ENCODE measurements around the gene PIGM.
"Not testable (repeated sequence)": the region's sequence is repeated elsewhere in the genome, so short reads cannot be mapped to it uniquely, and the experiment has no call there.

The PIGM gene

DNA sequence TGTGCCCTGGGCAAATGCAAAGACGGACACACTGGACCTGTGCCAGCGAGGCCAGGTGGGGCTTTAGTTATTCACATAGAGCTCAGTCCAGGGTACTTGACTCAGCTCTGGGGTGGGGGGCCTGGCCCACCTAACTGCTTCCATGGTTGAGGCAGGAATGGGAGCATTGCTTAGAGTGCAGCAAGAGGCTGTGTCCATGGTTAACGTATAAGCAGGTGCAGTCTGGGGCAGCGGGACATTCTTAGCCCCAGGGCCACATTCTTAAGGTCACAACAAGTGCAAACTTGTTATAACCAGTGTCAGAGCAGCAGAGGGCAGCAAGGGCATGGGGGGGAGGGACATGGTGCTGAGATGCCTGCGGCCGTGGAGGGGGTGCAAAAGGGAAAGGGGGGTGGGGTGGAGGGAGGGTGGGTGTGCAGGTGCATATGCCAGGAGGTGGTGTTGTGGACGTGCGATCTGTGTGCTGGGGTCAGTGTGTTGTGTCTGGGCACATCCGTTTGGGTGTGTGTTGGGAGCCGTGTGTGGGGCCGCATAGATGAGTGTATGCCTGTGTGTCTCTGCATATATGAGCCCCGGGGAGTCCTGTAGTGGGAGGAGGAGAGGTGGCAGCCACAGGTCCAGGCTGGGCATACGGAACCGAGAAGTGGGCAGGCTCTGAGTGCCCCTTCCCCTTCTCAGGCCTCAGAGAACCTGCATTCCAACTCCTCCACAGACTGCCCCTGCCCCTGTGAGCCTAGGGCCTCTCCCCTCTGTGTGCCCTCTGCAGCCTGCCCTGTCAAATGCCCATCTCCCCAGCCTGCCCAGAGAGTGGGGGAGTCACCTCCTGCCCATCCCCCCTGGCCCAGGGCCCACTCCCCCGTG is 29.8 kb upstream of the PIGM start:
- Histone ChIP-seq H3K27ac (ENCODE audit: low read depth in 2 of 2, low read length in 2 of 2) (no peak overlapping the region), H3K4me3 (ENCODE audit: low read length in 2 of 2) (no peak overlapping the region), H3K27me3 (ENCODE audit: control insufficient read depth in 2 of 2, insufficient read depth in 2 of 2, low read length in 2 of 2) (peaks cover 0 to 4% of the 10 kb centered on the region in 2 donors), H3K4me1 (ENCODE audit: control insufficient read depth in 2 of 2, insufficient read depth in 2 of 2, low read length in 2 of 2) (no peaks in the 10 kb centered on the region), H3K9ac (ENCODE audit: low read depth in 1 of 2, low read length in 2 of 2) (no peak overlapping the region), H3K9me3 (ENCODE audit: control insufficient read depth in 2 of 2, low read length in 2 of 2) (no peaks in the 10 kb centered on the region), H3K36me3 (ENCODE audit: control insufficient read depth in 2 of 2, insufficient read depth in 2 of 2, low read length in 2 of 2) (no peaks in the 10 kb centered on the region)

DNA sequence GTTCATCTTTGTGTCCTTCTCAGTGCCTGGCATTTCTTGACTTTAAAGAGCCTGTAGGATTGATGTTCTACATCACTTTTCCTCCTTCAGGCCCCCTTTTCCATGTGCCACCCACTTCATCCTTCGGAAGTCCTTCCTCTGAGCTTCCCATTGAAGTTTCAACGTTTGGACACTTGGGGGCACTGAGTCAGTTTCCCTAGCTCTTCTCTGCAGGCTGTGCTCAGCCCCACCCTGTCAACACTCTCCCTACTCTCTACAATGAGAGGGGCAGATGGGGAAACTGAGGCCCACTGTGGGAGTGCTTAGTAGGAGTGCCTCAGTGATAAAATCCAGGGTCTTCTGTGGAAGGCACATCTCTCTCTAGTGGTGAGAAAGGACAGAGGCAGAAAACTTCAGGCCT is 26.3 kb upstream of the PIGM start:
- H3K9me3 ChIP-seq (ENCODE audit: control insufficient read depth in 2 of 2, low read length in 2 of 2): no peaks in the 10 kb centered on the region
- H3K36me3 ChIP-seq (ENCODE audit: control insufficient read depth in 2 of 2, insufficient read depth in 2 of 2, low read length in 2 of 2): no peaks in the 10 kb centered on the region
- no peak overlapping the region for H3K27ac ChIP-seq (ENCODE audit: low read depth in 2 of 2, low read length in 2 of 2)
- H3K27me3 ChIP-seq (ENCODE audit: control insufficient read depth in 2 of 2, insufficient read depth in 2 of 2, low read length in 2 of 2): peaks cover 2 to 4% of the 10 kb centered on the region in 2 donors
- H3K9ac ChIP-seq (ENCODE audit: low read depth in 1 of 2, low read length in 2 of 2): no peak overlapping the region
- H3K4me3 ChIP-seq (ENCODE audit: low read length in 2 of 2): no peak overlapping the region
- H3K4me1 ChIP-seq (ENCODE audit: control insufficient read depth in 2 of 2, insufficient read depth in 2 of 2, low read length in 2 of 2): no peaks in the 10 kb centered on the region

DNA sequence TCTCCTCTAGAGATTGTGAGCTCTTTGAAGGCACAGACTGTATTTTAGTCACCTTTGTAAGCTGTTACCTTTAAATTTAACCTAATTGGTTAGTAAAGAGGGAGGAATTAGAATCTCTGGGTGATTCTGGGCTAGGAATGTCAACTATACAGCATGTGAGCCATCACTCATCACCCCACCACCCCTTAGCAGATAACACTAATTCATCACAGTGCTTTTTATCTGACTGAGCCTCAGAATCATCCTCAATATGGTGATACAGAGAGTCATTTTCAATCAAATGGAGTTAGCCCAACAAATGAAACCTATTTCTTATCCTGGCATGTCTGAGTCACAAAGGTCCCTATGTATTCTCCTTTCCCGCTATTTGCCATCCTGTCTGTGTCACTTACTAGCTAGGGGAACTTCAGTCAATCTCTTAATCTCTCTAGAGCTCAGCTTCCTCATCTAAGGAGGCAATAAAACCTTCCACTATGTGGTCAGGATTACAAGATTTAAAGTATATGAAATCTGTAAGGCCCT is 24.9 kb upstream of the PIGM start:
- H3K9ac ChIP-seq (ENCODE audit: low read depth in 1 of 2, low read length in 2 of 2): no peak overlapping the region
- peaks cover 4 to 8% of the 10 kb centered on the region in 2 donors for H3K27me3 ChIP-seq (ENCODE audit: control insufficient read depth in 2 of 2, insufficient read depth in 2 of 2, low read length in 2 of 2)
- no peak overlapping the region for H3K4me3 ChIP-seq (ENCODE audit: low read length in 2 of 2)
- no peaks in the 10 kb centered on the region for H3K4me1 ChIP-seq (ENCODE audit: control insufficient read depth in 2 of 2, insufficient read depth in 2 of 2, low read length in 2 of 2)
- no peaks in the 10 kb centered on the region for H3K9me3 ChIP-seq (ENCODE audit: control insufficient read depth in 2 of 2, low read length in 2 of 2)
- no peak overlapping the region for H3K27ac ChIP-seq (ENCODE audit: low read depth in 2 of 2, low read length in 2 of 2)
- H3K36me3 ChIP-seq (ENCODE audit: control insufficient read depth in 2 of 2, insufficient read depth in 2 of 2, low read length in 2 of 2): no peaks in the 10 kb centered on the region

DNA sequence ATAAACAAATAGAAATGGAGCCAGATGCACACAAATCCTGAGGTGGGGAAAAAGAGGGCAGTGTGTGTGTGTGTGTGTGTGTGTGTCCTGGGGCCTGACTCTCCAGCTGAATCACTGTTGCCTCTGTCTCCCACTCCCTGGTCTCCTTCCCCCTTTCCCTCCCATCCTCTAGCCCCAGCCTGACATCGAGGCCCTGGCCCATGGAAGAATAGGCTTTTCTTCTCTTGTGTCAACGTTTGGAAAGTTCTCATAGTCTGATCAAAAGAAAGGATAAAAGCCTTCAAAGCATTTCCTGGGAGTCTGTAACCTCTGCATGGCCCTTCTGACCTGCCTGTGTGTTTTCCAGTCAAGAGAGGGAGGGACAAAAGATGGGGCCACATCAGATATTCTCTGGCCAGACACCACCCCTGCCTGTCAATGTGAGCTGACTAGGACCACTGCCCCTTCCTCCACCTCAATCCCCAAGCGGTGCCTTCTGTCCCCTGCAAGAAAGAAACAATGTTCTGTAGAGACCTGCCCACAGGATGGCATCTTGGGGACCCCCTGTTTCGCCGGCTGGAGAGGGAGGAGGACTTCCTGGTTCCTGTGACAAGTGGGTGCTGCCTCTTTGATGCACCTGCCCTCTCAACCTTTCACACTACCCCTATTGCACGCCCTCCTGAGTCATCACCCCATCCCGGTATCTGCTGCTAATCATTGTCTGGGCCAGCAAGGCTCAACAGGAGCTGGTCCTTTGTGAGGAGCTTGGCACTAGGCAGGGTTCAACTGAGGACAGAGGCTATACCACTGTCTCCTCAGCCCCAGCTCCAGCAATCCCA is 22.0 kb upstream of the PIGM start:
- Histone ChIP-seq H3K4me3 (ENCODE audit: low read length in 2 of 2) (no peak overlapping the region), H3K27me3 (ENCODE audit: control insufficient read depth in 2 of 2, insufficient read depth in 2 of 2, low read length in 2 of 2) (peaks cover 7 to 8% of the 10 kb centered on the region in 2 donors), H3K27ac (ENCODE audit: low read depth in 2 of 2, low read length in 2 of 2) (no peak overlapping the region)

DNA sequence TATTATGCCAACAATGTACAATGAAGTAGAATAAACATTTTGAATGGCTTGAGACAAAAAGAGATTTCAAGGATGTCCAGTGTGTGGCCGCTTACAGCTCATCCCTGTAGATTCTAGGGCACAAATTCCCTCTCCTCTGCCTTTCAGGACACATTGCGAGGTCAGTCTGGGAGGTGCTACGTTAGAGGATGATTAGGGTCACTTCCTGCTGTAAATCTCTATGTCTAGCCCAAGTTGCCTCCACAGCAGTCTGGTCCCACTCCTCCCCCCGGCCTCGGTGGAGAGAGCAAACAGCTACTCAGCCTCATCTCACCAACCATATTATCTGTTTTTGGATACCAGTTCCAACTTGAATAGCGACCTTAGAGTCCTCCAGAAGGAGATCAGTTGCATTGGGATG is 21.1 kb upstream of the PIGM start:
- Histone ChIP-seq H3K9ac (ENCODE audit: low read depth in 1 of 2, low read length in 2 of 2) (no peak overlapping the region), H3K9me3 (ENCODE audit: control insufficient read depth in 2 of 2, low read length in 2 of 2) (no peaks in the 10 kb centered on the region), H3K27ac (ENCODE audit: low read depth in 2 of 2, low read length in 2 of 2) (no peak overlapping the region), H3K4me1 (ENCODE audit: control insufficient read depth in 2 of 2, insufficient read depth in 2 of 2, low read length in 2 of 2) (no peaks in the 10 kb centered on the region), H3K36me3 (ENCODE audit: control insufficient read depth in 2 of 2, insufficient read depth in 2 of 2, low read length in 2 of 2) (no peaks in the 10 kb centered on the region), H3K27me3 (ENCODE audit: control insufficient read depth in 2 of 2, insufficient read depth in 2 of 2, low read length in 2 of 2) (peaks cover 7 to 8% of the 10 kb centered on the region in 2 donors), H3K4me3 (ENCODE audit: low read length in 2 of 2) (no peak overlapping the region)

More for the DNA sequence above, 22.0 kb upstream of the PIGM start:
- Histone ChIP-seq H3K9ac (ENCODE audit: low read depth in 1 of 2, low read length in 2 of 2) (no peak overlapping the region), H3K9me3 (ENCODE audit: control insufficient read depth in 2 of 2, low read length in 2 of 2) (no peaks in the 10 kb centered on the region), H3K4me1 (ENCODE audit: control insufficient read depth in 2 of 2, insufficient read depth in 2 of 2, low read length in 2 of 2) (no peaks in the 10 kb centered on the region), H3K36me3 (ENCODE audit: control insufficient read depth in 2 of 2, insufficient read depth in 2 of 2, low read length in 2 of 2) (no peaks in the 10 kb centered on the region)

DNA sequence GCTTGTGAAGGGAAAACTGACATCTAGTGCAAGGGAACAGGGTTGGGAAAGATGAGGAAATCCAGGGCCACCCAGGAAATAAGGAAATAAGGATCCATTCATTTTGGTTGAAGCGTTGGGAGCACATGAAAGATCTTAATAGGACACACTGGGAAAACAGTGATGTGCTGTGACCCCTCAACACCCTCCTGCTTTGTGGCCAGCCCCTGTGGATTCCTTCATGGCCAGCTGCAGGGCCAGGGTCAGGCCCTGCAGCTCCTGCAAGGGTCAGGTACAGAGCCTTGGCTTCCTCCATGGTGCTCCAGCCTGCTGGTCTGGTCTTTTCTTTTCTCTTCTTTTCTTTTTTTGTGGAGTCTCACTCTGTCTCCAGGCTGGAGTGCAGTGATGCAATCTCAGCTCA is 18.8 kb upstream of the PIGM start:
- peaks cover 7 to 8% of the 10 kb centered on the region in 2 donors for H3K27me3 ChIP-seq (ENCODE audit: control insufficient read depth in 2 of 2, insufficient read depth in 2 of 2, low read length in 2 of 2)
- no peak overlapping the region for H3K9ac ChIP-seq (ENCODE audit: low read depth in 1 of 2, low read length in 2 of 2)
- no peaks in the 10 kb centered on the region for H3K36me3 ChIP-seq (ENCODE audit: control insufficient read depth in 2 of 2, insufficient read depth in 2 of 2, low read length in 2 of 2)
- H3K9me3 ChIP-seq (ENCODE audit: control insufficient read depth in 2 of 2, low read length in 2 of 2): no peaks in the 10 kb centered on the region
- H3K4me3 ChIP-seq (ENCODE audit: low read length in 2 of 2): no peak overlapping the region
- peaks cover 3 to 6% of the 10 kb centered on the region in 2 donors for H3K4me1 ChIP-seq (ENCODE audit: control insufficient read depth in 2 of 2, insufficient read depth in 2 of 2, low read length in 2 of 2)
- H3K27ac ChIP-seq (ENCODE audit: low read depth in 2 of 2, low read length in 2 of 2): no peak overlapping the region

DNA sequence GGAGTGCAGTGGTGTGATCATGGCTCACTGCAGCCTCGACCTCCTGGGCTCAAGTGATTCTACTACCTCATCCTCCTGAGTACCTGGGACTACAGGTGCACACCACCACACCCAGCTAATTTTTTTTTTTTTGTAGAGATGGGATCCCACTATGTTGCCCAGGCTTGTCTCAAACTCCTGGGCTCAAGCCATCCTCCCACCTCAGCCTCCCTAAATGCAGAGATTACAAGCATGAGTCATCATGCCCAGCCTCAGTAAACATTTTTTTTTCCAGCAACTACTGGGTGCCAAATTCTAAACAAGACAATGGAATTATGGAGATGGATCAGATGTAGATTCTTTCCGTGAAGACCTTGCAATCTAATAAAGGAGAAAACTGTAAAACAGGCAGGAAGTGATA is 18.4 kb upstream of the PIGM start:
- H3K4me3 ChIP-seq (ENCODE audit: low read length in 2 of 2); H3K27ac ChIP-seq (ENCODE audit: low read depth in 2 of 2, low read length in 2 of 2); H3K9me3 ChIP-seq (ENCODE audit: control insufficient read depth in 2 of 2, low read length in 2 of 2); H3K27me3 ChIP-seq (ENCODE audit: control insufficient read depth in 2 of 2, insufficient read depth in 2 of 2, low read length in 2 of 2); H3K36me3 ChIP-seq (ENCODE audit: control insufficient read depth in 2 of 2, insufficient read depth in 2 of 2, low read length in 2 of 2); H3K4me1 ChIP-seq (ENCODE audit: control insufficient read depth in 2 of 2, insufficient read depth in 2 of 2, low read length in 2 of 2); H3K9ac ChIP-seq (ENCODE audit: low read depth in 1 of 2, low read length in 2 of 2): not testable (repeated sequence)

DNA sequence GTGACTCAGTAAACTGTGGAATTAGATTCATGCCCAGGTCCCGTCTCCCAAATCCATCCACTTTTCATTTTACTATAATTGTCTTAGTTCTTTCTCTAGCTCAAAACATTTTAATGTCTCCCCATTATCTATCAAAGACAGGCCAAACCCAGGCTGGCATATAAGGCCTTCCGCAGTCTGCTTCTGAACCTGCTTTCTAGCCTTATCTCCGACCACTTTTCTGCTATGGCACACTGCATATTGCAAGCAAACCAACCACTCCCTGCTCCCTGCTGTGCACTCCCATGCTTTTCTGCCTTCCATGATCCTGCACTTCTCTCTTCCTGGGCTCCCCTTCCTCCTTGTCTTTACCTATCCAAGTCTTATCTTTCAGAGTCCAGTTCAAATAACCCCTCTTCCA is 17.3 kb upstream of the PIGM start:
- peaks cover 3 to 6% of the 10 kb centered on the region in 2 donors for H3K4me1 ChIP-seq (ENCODE audit: control insufficient read depth in 2 of 2, insufficient read depth in 2 of 2, low read length in 2 of 2)
- H3K9ac ChIP-seq (ENCODE audit: low read depth in 1 of 2, low read length in 2 of 2): no peak overlapping the region
- H3K9me3 ChIP-seq (ENCODE audit: control insufficient read depth in 2 of 2, low read length in 2 of 2): no peaks in the 10 kb centered on the region
- H3K36me3 ChIP-seq (ENCODE audit: control insufficient read depth in 2 of 2, insufficient read depth in 2 of 2, low read length in 2 of 2): no peaks in the 10 kb centered on the region
- H3K27me3 ChIP-seq (ENCODE audit: control insufficient read depth in 2 of 2, insufficient read depth in 2 of 2, low read length in 2 of 2): peaks cover 7 to 8% of the 10 kb centered on the region in 2 donors
- no peak overlapping the region for H3K4me3 ChIP-seq (ENCODE audit: low read length in 2 of 2)
- no peak overlapping the region for H3K27ac ChIP-seq (ENCODE audit: low read depth in 2 of 2, low read length in 2 of 2)

DNA sequence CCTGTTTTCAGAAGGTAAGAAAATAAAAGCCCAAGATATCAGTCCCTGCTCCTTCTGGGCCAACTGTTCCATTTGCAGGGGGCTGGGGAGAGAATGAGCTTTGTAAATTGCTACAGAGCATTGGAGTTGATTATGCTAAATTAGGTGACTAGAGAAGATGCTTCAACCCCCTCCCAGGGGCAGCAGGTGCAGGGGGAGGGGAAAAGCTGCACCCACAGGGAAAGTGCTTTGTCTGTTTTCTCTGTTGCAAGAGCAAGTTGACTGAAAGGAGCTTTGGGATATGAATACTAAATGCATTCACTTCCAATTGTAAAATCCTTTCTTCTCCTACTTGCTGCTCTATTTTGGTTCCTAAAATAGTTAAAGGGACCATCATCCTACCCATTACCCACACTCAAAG is 16.5 kb upstream of the PIGM start:
- Histone ChIP-seq H3K27ac (ENCODE audit: low read depth in 2 of 2, low read length in 2 of 2) (no peak overlapping the region), H3K27me3 (ENCODE audit: control insufficient read depth in 2 of 2, insufficient read depth in 2 of 2, low read length in 2 of 2) (peaks cover 7 to 8% of the 10 kb centered on the region in 2 donors), H3K36me3 (ENCODE audit: control insufficient read depth in 2 of 2, insufficient read depth in 2 of 2, low read length in 2 of 2) (no peaks in the 10 kb centered on the region), H3K4me3 (ENCODE audit: low read length in 2 of 2) (no peak overlapping the region), H3K4me1 (ENCODE audit: control insufficient read depth in 2 of 2, insufficient read depth in 2 of 2, low read length in 2 of 2) (peaks cover 3 to 6% of the 10 kb centered on the region in 2 donors), H3K9ac (ENCODE audit: low read depth in 1 of 2, low read length in 2 of 2) (no peak overlapping the region), H3K9me3 (ENCODE audit: control insufficient read depth in 2 of 2, low read length in 2 of 2) (no peaks in the 10 kb centered on the region)

Measured in mucosa of rectum (tissue), 2 donors.